GM23338 (cell line): Measurements from ENCODE around the gene NELFA. TPM values are rescaled to one million over a fixed set of nuclear protein-coding genes. Genes with fewer than 3 reads are reported as not detected.
A peak's percentile ranks its signal among the peaks of the same experiment; 100 is the strongest.

Experiments
- ATAC-seq: fragments of 200-7000 bp; cut with Tn5 transposase; 3 replicates; pipeline ENCODE4 v1.9.1; 2020
- DNase-seq: peaks from one replicate; pipeline ENCODE4 v3.0.0-alpha.2; 2015; ENCODE audit warnings: low spot score
- H2AFZ ChIP-seq: fragments of 200-600 bp; sonication (generic); 2 replicates; pipeline ENCODE4 v1.8.0; 2016; ENCODE audit warnings: antibody characterized with exemption, mild to moderate bottlenecking, moderate library complexity
- H3F3A ChIP-seq: fragments of 200-600 bp; sonication (generic); replicated peaks from 2 replicates; pipeline ENCODE4 v1.8.0; 2017; ENCODE audit warnings: antibody characterized with exemption, mixed run types, low read depth
- H3K27ac ChIP-seq: fragments of 200-600 bp; sonication (generic); 2 replicates; pipeline ENCODE4 v1.6.1; 2016; ENCODE audit warnings: low read depth
- H3K27me3 ChIP-seq: fragments of 200-600 bp; sonication (generic); 2 replicates; pipeline ENCODE4 v1.8.0; 2016; ENCODE audit warnings: mild to moderate bottlenecking, mixed run types, moderate library complexity; ENCODE audit not compliant: insufficient read depth
- H3K36me3 ChIP-seq: fragments of 200-600 bp; sonication (generic); 2 replicates; pipeline ENCODE4 v1.8.0; 2016; ENCODE audit warnings: mild to moderate bottlenecking; ENCODE audit not compliant: insufficient read depth
- H3K4me1 ChIP-seq: fragments of 200-600 bp; sonication (generic); 2 replicates; pipeline ENCODE4 v1.8.0; 2016; ENCODE audit warnings: mild to moderate bottlenecking, moderate library complexity; ENCODE audit not compliant: insufficient read depth
- H3K4me2 ChIP-seq: fragments of 200-600 bp; sonication (generic); 2 replicates; pipeline ENCODE4 v1.7.1; 2017; ENCODE audit warnings: mixed run types
- H3K4me3 ChIP-seq: fragments of 200-600 bp; sonication (generic); 2 replicates; pipeline ENCODE4 v1.6.1; 2016; ENCODE audit warnings: mixed run types
- H3K79me2 ChIP-seq: fragments of 200-600 bp; sonication (generic); replicated peaks from 2 replicates; pipeline ENCODE4 v1.8.0; 2017; ENCODE audit warnings: mild to moderate bottlenecking; ENCODE audit not compliant: insufficient read depth
- H3K9me2 ChIP-seq: fragments of 200-600 bp; sonication (generic); 2 replicates; pipeline ENCODE4 v1.8.0; 2017; ENCODE audit not compliant: insufficient read depth
- H4K20me1 ChIP-seq: fragments of 200-600 bp; sonication (generic); replicated peaks from 2 replicates; pipeline ENCODE4 v1.8.0; 2017; ENCODE audit warnings: mild to moderate bottlenecking; ENCODE audit not compliant: insufficient read depth
- H3K27ac Mint-ChIP-seq: 2 replicates; pipeline ENCODE4 v1.8.0; 2020; ENCODE audit warnings: inconsistent platforms, mild to moderate bottlenecking, moderate library complexity, mixed read lengths
- H3K27me3 Mint-ChIP-seq: 3 replicates; pipeline ENCODE4 v1.8.0; 2022; ENCODE audit warnings: low read depth, mild to moderate bottlenecking, moderate library complexity, mixed read lengths, inconsistent platforms; ENCODE audit not compliant: insufficient read depth, poor library complexity
- H3K36me3 Mint-ChIP-seq: 3 replicates; pipeline ENCODE4 v1.8.0; 2021; ENCODE audit warnings: low read depth, mild to moderate bottlenecking, inconsistent platforms, moderate library complexity, mixed read lengths
- H3K4me1 Mint-ChIP-seq: 3 replicates; pipeline ENCODE4 v1.8.0; 2020; ENCODE audit warnings: mild to moderate bottlenecking, inconsistent platforms, mixed read lengths
- H3K4me3 Mint-ChIP-seq: 3 replicates; pipeline ENCODE4 v1.8.0; 2021; ENCODE audit warnings: moderate library complexity, mild to moderate bottlenecking, inconsistent platforms, mixed read lengths
- H3K9me3 Mint-ChIP-seq: 3 replicates; pipeline ENCODE4 v1.8.0; 2020; ENCODE audit warnings: moderate library complexity, mild to moderate bottlenecking, inconsistent platforms, mixed read lengths
- CREB1 ChIP-seq: fragments of 250-450 bp; sonication (Bioruptor Pico); IDR thresholded peaks from 2 replicates; pipeline ENCODE4 v1.5.0; 2020; ENCODE audit warnings: low read depth, mild to moderate bottlenecking, moderate library complexity
- EZH2 ChIP-seq: fragments of 200-600 bp; sonication (generic); IDR thresholded peaks from one replicate; pipeline ENCODE4 v1.8.0; 2017; ENCODE audit warnings: antibody characterized with exemption, mild to moderate bottlenecking, low read depth; ENCODE audit not compliant: unreplicated experiment
- EZH2phosphoT487 ChIP-seq: fragments of 200-600 bp; sonication (generic); IDR thresholded peaks from one replicate; pipeline ENCODE4 v1.8.1; 2018; ENCODE audit warnings: antibody characterized with exemption; ENCODE audit not compliant: unreplicated experiment
- JUNB ChIP-seq: IDR thresholded peaks from one replicate; pipeline ENCODE4 v1.6.1; 2016; ENCODE audit warnings: antibody characterized with exemption; ENCODE audit not compliant: unreplicated experiment
- NANOG ChIP-seq: IDR thresholded peaks from 2 replicates; pipeline ENCODE4 v1.6.1; 2016; ENCODE audit warnings: antibody characterized with exemption, borderline replicate concordance
- POLR2AphosphoS5 ChIP-seq: IDR thresholded peaks from 2 replicates; pipeline ENCODE4 v1.6.1; 2016; ENCODE audit warnings: antibody characterized with exemption, low read depth
- REST ChIP-seq: IDR thresholded peaks from one replicate; pipeline ENCODE4 v1.6.1; 2018; ENCODE audit warnings: antibody characterized with exemption; ENCODE audit not compliant: unreplicated experiment
- STAT1 ChIP-seq: IDR thresholded peaks from one replicate; pipeline ENCODE4 v1.6.1; 2016; ENCODE audit warnings: antibody characterized with exemption; ENCODE audit not compliant: unreplicated experiment
- ZNF114 ChIP-seq: fragments of 250-450 bp; sonication (Bioruptor Pico); IDR thresholded peaks from 2 replicates; pipeline ENCODE4 v1.5.0; 2020; ENCODE audit warnings: mild to moderate bottlenecking, moderate library complexity
- ZNF331 ChIP-seq: fragments of 250-450 bp; sonication (Bioruptor Pico); IDR thresholded peaks from 2 replicates; pipeline ENCODE4 v1.5.0; 2020; ENCODE audit warnings: low read depth, mild to moderate bottlenecking, moderate library complexity
- polyA plus RNA-seq: library from polyadenylated mRNA; unstranded; fragments of >200 nt; fragmentation: Nextera tagmentation; extraction: Ambion mirVana; gene quantifications from 2 replicates; pipeline ENCODE4 v1.2.1, GENCODE V29; 2016
- total RNA-seq: library from RNA; depleted of rRNA; stranded (reverse); fragments of >200 nt; shearing (Covaris generic); gene quantifications from 2 replicates; pipeline ENCODE4 v1.2.3, GENCODE V29; 2014
- TF ChIP-seq, protein P1 (sequence below): IDR thresholded peaks from 2 replicates; pipeline ENCODE4 v1.6.1; 2016; ENCODE audit warnings: antibody characterized with exemption
- TF ChIP-seq, protein P2 (sequence below), 2 experiments: fragments of 200-600 bp in 1 of 2; sonication (generic) in 1 of 2; conservative IDR thresholded peaks; 2 replicates each; pipeline versions ENCODE4 v1.5.1 to v1.6.1; 2016 to 2017; ENCODE audit warnings: antibody characterized with exemption in 2 of 2, low read depth in 2 of 2, mild to moderate bottlenecking in 2 of 2, moderate library complexity in 1 of 2
- TF ChIP-seq, protein P3 (sequence below): fragments of 250-450 bp; sonication (Bioruptor Pico); IDR thresholded peaks from 2 replicates; pipeline ENCODE4 v1.5.0; 2020; ENCODE audit warnings: mild to moderate bottlenecking, moderate library complexity

Gene NELFA
- total and polyA plus RNA-seq, 2 experiments from 2014 or later = 62.8 to 63.3 TPM

GRCh38 chr4:1939664-1940509, 68.9 kb downstream of the NELFA start:
- H3K79me2 ChIP-seq = no peaks in the 10 kb centered on the region
- Mint-ChIP-seq H3K27ac (peak overlapping the region; percentile 34), H3K9me3 (no peaks in the 10 kb centered on the region), H3K36me3 (peaks cover 46% of the 10 kb centered on the region), H3K4me1 (no peaks in the 10 kb centered on the region), H3K27me3 (peaks cover 9% of the 10 kb centered on the region), H3K4me3 (no peak overlapping the region)
- H3K27ac ChIP-seq = no peak overlapping the region
- H3K27me3 ChIP-seq = no peaks in the 10 kb centered on the region
- H3K4me2 ChIP-seq = no peak overlapping the region
- no peaks in the 10 kb centered on the region for H3K4me1 ChIP-seq
- H3K36me3 ChIP-seq = peaks cover 13% of the 10 kb centered on the region
- ATAC-seq (no peak), DNase-seq (no peak)
- H3K9me2 ChIP-seq = no peaks in the 10 kb centered on the region
- H4K20me1 ChIP-seq = peaks cover 27% of the 10 kb centered on the region
- TF ChIP-seq, protein P1, sequence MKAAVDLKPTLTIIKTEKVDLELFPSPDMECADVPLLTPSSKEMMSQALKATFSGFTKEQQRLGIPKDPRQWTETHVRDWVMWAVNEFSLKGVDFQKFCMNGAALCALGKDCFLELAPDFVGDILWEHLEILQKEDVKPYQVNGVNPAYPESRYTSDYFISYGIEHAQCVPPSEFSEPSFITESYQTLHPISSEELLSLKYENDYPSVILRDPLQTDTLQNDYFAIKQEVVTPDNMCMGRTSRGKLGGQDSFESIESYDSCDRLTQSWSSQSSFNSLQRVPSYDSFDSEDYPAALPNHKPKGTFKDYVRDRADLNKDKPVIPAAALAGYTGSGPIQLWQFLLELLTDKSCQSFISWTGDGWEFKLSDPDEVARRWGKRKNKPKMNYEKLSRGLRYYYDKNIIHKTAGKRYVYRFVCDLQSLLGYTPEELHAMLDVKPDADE = no peak
- TF ChIP-seq JUNB (no peak), POLR2AphosphoS5 (no peak), REST (no peak), EZH2 (no peak), STAT1 (no peak), EZH2phosphoT487 (no peak), NANOG (no peak), ZNF114 (no peak), CREB1 (no peak), ZNF331 (CRISPR knock-in tag) (no peak)
- TF ChIP-seq, protein P2, sequence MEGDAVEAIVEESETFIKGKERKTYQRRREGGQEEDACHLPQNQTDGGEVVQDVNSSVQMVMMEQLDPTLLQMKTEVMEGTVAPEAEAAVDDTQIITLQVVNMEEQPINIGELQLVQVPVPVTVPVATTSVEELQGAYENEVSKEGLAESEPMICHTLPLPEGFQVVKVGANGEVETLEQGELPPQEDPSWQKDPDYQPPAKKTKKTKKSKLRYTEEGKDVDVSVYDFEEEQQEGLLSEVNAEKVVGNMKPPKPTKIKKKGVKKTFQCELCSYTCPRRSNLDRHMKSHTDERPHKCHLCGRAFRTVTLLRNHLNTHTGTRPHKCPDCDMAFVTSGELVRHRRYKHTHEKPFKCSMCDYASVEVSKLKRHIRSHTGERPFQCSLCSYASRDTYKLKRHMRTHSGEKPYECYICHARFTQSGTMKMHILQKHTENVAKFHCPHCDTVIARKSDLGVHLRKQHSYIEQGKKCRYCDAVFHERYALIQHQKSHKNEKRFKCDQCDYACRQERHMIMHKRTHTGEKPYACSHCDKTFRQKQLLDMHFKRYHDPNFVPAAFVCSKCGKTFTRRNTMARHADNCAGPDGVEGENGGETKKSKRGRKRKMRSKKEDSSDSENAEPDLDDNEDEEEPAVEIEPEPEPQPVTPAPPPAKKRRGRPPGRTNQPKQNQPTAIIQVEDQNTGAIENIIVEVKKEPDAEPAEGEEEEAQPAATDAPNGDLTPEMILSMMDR (conservative IDR thresholded peaks at IDR 0.05; ENCODE audit: low read depth in 2 of 2) = no peak
- TF ChIP-seq, protein P3, sequence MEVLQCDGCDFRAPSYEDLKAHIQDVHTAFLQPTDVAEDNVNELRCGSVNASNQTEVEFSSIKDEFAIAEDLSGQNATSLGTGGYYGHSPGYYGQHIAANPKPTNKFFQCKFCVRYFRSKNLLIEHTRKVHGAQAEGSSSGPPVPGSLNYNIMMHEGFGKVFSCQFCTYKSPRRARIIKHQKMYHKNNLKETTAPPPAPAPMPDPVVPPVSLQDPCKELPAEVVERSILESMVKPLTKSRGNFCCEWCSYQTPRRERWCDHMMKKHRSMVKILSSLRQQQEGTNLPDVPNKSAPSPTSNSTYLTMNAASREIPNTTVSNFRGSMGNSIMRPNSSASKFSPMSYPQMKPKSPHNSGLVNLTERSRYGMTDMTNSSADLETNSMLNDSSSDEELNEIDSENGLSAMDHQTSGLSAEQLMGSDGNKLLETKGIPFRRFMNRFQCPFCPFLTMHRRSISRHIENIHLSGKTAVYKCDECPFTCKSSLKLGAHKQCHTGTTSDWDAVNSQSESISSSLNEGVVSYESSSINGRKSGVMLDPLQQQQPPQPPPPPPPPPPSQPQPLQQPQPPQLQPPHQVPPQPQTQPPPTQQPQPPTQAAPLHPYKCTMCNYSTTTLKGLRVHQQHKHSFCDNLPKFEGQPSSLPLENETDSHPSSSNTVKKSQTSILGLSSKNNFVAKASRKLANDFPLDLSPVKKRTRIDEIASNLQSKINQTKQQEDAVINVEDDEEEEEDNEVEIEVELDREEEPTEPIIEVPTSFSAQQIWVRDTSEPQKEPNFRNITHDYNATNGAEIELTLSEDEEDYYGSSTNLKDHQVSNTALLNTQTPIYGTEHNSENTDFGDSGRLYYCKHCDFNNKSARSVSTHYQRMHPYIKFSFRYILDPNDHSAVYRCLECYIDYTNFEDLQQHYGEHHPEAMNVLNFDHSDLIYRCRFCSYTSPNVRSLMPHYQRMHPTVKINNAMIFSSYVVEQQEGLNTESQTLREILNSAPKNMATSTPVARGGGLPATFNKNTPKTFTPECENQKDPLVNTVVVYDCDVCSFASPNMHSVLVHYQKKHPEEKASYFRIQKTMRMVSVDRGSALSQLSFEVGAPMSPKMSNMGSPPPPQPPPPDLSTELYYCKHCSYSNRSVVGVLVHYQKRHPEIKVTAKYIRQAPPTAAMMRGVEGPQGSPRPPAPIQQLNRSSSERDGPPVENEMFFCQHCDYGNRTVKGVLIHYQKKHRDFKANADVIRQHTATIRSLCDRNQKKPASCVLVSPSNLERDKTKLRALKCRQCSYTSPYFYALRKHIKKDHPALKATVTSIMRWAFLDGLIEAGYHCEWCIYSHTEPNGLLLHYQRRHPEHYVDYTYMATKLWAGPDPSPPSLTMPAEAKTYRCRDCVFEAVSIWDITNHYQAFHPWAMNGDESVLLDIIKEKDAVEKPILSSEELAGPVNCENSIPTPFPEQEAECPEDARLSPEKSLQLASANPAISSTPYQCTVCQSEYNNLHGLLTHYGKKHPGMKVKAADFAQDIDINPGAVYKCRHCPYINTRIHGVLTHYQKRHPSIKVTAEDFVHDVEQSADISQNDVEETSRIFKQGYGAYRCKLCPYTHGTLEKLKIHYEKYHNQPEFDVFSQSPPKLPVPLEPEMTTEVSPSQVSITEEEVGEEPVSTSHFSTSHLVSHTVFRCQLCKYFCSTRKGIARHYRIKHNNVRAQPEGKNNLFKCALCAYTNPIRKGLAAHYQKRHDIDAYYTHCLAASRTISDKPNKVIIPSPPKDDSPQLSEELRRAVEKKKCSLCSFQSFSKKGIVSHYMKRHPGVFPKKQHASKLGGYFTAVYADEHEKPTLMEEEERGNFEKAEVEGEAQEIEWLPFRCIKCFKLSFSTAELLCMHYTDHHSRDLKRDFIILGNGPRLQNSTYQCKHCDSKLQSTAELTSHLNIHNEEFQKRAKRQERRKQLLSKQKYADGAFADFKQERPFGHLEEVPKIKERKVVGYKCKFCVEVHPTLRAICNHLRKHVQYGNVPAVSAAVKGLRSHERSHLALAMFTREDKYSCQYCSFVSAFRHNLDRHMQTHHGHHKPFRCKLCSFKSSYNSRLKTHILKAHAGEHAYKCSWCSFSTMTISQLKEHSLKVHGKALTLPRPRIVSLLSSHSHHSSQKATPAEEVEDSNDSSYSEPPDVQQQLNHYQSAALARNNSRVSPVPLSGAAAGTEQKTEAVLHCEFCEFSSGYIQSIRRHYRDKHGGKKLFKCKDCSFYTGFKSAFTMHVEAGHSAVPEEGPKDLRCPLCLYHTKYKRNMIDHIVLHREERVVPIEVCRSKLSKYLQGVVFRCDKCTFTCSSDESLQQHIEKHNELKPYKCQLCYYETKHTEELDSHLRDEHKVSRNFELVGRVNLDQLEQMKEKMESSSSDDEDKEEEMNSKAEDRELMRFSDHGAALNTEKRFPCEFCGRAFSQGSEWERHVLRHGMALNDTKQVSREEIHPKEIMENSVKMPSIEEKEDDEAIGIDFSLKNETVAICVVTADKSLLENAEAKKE (CRISPR knock-in tag) = no peak
- H2AFZ ChIP-seq = no peak overlapping the region
- 0 out of 2 replicates have a peak, but pooled peaks cover 5% of the 10 kb centered on the region for H3F3A ChIP-seq
- no peak overlapping the region for H3K4me3 ChIP-seq
